Nephron (organoid): Measurements from ENCODE around the gene FAM111B.
"Not testable (repeated sequence)": the region's sequence is repeated elsewhere in the genome, so short reads cannot be mapped to it uniquely, and the experiment has no call there.

Experiments used
- H3K27ac Mint-ChIP-seq, 3 experiments: 2 replicates each; pipeline ENCODE4 v1.8.0; 2020; ENCODE audit warnings: mixed read lengths in 3 of 3, mild to moderate bottlenecking in 2 of 3, moderate library complexity in 1 of 3
- H3K27me3 Mint-ChIP-seq: 2 replicates; pipeline ENCODE4 v1.8.0; 2021; ENCODE audit warnings: low read depth, mild to moderate bottlenecking, moderate library complexity, mixed read lengths
- H3K36me3 Mint-ChIP-seq: 2 replicates; pipeline ENCODE4 v1.8.0; 2020; ENCODE audit warnings: low read depth, mixed read lengths
- H3K4me1 Mint-ChIP-seq: 2 replicates; pipeline ENCODE4 v1.8.0; 2020; ENCODE audit warnings: mixed read lengths
- H3K4me3 Mint-ChIP-seq, 3 experiments: 2 replicates each; pipeline ENCODE4 v1.8.0; 2020; ENCODE audit warnings: mild to moderate bottlenecking in 3 of 3, mixed read lengths in 3 of 3, moderate library complexity in 2 of 3
- H3K9me3 Mint-ChIP-seq: 2 replicates; pipeline ENCODE4 v1.8.0; 2020; ENCODE audit warnings: mixed read lengths
- TF ChIP-seq, protein P1 (sequence below), 3 experiments: fragments of 200-600 bp; sonication (generic); IDR thresholded peaks; one replicate each; pipeline ENCODE4 v1.5.0; 2021; ENCODE audit warnings: antibody characterized with exemption in 3 of 3; ENCODE audit not compliant: unreplicated experiment in 3 of 3

FAM111B gene, protein sequence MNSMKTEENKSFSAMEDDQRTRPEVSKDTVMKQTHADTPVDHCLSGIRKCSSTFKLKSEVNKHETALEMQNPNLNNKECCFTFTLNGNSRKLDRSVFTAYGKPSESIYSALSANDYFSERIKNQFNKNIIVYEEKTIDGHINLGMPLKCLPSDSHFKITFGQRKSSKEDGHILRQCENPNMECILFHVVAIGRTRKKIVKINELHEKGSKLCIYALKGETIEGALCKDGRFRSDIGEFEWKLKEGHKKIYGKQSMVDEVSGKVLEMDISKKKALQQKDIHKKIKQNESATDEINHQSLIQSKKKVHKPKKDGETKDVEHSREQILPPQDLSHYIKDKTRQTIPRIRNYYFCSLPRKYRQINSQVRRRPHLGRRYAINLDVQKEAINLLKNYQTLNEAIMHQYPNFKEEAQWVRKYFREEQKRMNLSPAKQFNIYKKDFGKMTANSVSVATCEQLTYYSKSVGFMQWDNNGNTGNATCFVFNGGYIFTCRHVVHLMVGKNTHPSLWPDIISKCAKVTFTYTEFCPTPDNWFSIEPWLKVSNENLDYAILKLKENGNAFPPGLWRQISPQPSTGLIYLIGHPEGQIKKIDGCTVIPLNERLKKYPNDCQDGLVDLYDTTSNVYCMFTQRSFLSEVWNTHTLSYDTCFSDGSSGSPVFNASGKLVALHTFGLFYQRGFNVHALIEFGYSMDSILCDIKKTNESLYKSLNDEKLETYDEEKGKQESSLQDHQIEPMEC

DNA sequence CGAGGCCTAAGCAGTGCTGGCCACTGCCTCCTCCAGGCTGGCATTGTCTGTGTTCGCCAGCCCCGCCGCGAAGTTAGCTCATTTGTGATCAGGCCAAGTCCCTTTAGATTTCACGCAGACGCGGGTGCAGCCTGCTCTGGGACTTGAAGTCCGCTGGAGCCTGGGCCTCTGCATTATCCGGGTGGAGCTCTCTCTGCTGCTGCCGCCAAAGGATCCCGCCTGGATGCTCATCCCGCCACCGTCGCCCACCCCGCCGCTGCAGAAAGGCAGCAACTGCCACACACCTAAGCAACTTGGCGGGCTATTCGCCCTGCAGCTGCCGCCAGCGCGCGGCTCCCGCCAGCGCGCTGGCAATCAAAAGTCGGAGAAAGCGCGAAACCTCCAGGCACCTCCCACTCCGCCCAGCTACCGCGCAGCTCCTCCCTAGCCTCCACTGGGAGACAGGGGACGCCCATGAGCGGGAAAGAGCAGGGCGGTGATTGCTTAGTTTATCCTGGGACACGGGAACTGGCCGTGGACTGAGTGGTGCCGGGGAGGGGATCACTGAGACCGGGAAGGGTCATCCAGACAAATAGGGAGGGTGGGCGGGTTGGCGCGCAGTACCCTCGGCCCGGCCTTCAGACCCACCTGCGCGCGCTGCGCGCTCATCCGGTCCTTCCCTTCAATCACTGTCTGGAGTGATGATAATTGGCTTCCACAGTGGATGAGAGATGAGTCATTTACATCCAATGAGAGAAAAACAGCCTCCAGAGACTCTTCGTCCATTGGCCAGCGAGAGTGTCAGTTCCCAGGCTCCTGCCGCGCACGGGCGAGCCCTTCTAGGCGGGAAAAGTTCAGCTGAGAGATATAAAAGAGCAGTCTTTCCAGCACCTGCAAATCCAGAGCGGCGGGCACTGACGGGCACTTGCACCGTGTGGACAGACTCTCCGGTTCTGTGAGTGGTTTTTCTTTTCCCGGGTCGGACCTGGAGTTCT is at the start of gene FAM111B:
FAM111B (plus strand) TSS at position 875 of the 974 bp plus-strand sequence. CDS start 2,389 bp downstream, outside the sequence.
- TF ChIP-seq, protein P1, sequence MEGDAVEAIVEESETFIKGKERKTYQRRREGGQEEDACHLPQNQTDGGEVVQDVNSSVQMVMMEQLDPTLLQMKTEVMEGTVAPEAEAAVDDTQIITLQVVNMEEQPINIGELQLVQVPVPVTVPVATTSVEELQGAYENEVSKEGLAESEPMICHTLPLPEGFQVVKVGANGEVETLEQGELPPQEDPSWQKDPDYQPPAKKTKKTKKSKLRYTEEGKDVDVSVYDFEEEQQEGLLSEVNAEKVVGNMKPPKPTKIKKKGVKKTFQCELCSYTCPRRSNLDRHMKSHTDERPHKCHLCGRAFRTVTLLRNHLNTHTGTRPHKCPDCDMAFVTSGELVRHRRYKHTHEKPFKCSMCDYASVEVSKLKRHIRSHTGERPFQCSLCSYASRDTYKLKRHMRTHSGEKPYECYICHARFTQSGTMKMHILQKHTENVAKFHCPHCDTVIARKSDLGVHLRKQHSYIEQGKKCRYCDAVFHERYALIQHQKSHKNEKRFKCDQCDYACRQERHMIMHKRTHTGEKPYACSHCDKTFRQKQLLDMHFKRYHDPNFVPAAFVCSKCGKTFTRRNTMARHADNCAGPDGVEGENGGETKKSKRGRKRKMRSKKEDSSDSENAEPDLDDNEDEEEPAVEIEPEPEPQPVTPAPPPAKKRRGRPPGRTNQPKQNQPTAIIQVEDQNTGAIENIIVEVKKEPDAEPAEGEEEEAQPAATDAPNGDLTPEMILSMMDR (IDR thresholded peaks at IDR 0.05; ENCODE audit: unreplicated experiment in 3 of 3): no peak
- peaks cover 42% of the 10 kb centered on the region for H3K27me3 Mint-ChIP-seq
- H3K36me3 Mint-ChIP-seq: peaks cover 6% of the 10 kb centered on the region
- peaks cover 23% of the 10 kb centered on the region for H3K4me1 Mint-ChIP-seq
- peak within 1 kb of the TSS; percentile 7 to 52 (median 23) for H3K27ac Mint-ChIP-seq
- peak within 1 kb of the TSS; percentile 84 to 89 (median 86) for H3K4me3 Mint-ChIP-seq
- peaks cover 2% of the 10 kb centered on the region for H3K9me3 Mint-ChIP-seq

DNA sequence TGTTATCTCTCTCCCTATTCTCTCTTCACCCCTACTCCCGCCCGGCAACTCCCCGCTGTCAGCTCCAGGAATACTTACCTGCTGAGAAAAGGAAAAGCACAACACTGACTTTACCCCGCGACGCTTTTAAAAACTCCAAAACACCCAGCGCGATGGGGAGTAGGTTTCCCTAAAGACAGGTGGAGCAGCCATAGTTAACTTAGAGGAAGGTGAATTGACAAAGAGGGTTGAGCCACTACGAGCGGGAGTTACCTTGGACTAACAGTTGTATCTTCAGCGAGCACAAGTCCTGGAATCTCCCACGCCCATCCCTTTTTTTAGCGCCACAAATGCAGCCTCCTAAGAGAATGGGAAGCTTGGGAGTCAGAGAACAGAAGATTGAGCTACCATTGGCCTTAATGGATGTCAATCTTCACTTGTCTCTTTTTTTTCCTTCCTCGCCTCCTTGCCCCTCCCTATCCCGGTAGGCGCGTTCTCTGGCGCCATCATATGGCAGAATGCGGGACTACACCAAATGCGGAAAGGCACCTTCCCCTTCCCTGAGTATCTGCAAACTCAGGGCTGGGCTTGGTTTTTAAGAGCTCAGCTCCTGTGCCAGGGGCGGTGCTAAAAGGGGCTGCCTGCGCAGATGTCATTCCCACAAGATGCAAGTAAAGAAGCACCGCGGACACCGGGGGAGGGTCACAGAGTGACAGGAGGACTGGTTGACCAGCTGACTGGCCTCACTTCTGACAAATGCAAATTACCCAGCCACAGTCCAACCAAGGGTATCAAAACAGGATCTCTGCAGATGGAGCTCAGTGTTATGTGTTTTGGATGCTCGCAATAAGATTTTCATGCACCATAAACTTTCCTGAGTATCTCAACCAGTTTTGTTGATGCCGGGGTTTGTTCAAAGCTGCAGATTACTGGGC is 48.7 kb upstream of the FAM111B start:
- Mint-ChIP-seq H3K27me3 (peaks cover 20% of the 10 kb centered on the region), H3K4me3 (peak overlapping the region; percentile 79 to 83 (median 81))
- not testable (repeated sequence) for H3K4me1 Mint-ChIP-seq, H3K9me3 Mint-ChIP-seq, H3K36me3 Mint-ChIP-seq, H3K27ac Mint-ChIP-seq
- TF ChIP-seq, protein P1 (IDR thresholded peaks at IDR 0.05; ENCODE audit: unreplicated experiment in 3 of 3): peak; percentile 82 to 90 (median 90)

DNA sequence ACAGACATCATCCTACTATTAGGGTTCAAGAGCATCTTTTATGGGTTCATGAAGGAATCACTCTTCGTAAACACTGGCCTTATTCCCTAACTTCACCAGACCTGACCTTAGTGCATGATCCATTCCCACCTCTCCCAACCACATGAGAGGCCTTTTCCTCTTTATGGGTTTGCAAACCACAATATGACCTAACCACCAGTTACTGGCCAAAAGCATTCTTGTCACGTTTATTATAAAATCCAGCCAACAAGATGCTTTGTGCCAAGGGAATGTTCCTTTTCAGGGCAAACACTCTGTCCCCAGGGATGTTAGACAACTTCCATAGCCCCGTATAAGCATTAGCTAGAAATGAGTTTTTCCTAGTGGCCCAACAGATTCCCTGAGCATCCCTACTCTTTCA is 46.9 kb upstream of the FAM111B start:
- not testable (repeated sequence) for H3K4me1 Mint-ChIP-seq, H3K27ac Mint-ChIP-seq, H3K36me3 Mint-ChIP-seq, H3K9me3 Mint-ChIP-seq, H3K4me3 Mint-ChIP-seq
- peaks cover 24% of the 10 kb centered on the region for H3K27me3 Mint-ChIP-seq

DNA sequence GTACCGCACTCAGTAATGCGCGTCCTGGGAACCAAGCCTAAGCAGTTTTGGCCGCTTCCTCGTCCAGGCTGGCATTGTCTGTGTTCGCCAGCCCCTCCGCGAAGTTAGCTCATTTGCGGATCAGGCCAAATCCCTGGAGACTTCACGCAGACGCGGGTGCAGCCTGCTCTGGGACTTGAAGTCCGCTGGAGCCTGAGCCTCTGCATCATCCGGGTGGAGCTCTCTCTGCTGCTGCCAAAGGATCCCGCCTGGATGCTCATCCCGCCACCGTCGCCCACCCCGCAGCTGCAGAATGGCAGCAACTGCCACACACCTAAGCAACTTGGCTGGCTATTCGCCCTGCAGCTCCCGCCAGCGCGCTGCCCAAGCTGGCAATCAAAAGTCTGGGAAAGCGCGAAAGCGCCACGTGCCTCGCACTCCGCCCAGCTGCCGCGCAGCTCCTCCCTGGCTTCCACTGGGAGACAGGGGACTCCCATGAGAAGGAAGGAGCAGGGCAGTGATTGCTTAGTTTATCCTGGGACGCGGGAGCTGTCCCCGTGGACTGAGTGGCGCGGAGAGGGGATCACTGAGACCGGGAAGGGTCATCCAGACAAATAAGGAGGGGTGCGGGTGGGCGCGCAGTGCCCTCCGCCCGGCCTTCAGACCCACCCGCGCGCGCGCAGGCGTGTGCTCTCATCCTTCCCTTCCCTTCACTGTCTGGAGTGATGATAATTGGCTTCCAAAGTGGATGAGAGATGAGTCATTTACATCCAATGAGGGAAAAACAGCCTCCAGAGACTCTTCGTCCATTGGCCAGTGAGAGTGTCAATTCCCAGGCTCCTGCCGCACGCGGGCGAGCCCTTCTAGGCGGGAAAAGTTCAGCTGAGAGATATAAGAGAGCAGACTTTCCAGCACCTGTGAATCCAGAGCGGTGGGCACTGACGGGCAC is 44.2 kb upstream of the FAM111B start:
- Mint-ChIP-seq H3K27ac (no peak overlapping the region), H3K4me3 (no peak overlapping the region), H3K9me3 (no peaks in the 10 kb centered on the region), H3K36me3 (no peaks in the 10 kb centered on the region), H3K27me3 (peaks cover 16% of the 10 kb centered on the region), H3K4me1 (peaks cover 4% of the 10 kb centered on the region)
- TF ChIP-seq, protein P1 (IDR thresholded peaks at IDR 0.05; ENCODE audit: unreplicated experiment in 3 of 3): no peak

DNA sequence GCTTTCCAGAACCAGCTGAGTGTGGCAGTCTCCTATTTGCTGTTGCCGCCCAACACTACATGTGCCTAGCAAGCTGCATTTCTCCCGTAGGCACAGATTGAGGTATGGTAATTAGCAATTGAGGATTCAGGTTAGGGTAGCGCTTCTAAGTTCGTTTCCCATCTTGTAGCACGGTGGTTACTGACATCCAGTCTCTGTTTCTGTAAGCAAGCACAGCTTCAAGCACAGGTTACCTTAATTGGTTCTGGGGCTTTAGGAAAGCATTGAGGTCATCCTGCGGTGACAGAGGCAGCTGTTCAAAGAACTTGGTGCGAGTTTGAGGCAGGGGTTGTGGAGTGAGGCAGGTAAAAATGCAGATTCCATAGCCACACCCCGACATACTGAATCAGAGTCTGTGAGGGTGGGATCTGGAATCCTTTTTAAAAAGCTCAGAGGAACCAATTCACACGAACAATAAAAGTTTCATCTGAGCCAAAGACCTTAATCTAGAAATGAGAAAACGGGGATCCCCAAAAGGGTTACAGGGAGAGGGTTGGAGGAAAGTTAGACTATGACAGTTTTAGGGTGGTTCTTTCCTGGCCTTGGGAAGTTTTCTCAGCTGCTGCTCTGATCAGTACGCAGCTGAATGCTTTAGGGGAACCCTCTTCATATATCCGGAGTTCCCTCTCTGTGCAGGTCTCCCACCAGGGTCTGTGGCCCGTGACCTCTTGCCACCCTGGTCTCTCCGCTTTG is 42.9 kb upstream of the FAM111B start:
- peaks cover 11% of the 10 kb centered on the region for H3K27me3 Mint-ChIP-seq
- H3K4me3 Mint-ChIP-seq, H3K36me3 Mint-ChIP-seq, H3K9me3 Mint-ChIP-seq, H3K27ac Mint-ChIP-seq, H3K4me1 Mint-ChIP-seq: not testable (repeated sequence)
